Activated CD4-positive, alpha-beta T cell treated with anti-CD3 and anti-CD28 coated beads, Interleukin-2, amount 50 U/mL, for 1 hour (primary cell): ENCODE results near the gene ALOX15.
"Not testable (repeated sequence)": the region's sequence is repeated elsewhere in the genome, so short reads cannot be mapped to it uniquely, and the experiment has no call there.

Experiments
- DNase-seq: peaks from one replicate; pipeline ENCODE4 v3.0.0-alpha.2; 2020

The ALOX15 gene

DNA sequence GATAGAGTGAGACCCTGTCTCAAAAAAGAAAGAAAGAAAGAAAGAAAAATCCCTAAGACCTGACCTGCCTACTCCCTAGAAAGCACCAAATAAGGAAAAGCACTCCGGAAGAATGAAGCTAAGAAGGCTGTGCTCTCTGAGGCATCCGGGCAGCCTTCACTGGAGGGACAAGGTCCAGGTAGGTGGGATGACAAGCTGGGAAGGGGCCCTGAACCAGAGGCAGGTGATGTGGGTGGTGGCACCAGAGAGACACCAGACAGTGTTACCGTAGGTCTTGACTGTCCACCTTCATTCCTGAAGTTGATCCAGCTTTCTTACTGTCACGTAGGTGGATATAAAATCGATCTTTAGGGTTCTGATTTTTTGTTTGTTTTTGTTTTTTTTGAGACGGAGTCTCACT lies 30.8 kb downstream of the ALOX15 start:
- no peak for DNase-seq

DNA sequence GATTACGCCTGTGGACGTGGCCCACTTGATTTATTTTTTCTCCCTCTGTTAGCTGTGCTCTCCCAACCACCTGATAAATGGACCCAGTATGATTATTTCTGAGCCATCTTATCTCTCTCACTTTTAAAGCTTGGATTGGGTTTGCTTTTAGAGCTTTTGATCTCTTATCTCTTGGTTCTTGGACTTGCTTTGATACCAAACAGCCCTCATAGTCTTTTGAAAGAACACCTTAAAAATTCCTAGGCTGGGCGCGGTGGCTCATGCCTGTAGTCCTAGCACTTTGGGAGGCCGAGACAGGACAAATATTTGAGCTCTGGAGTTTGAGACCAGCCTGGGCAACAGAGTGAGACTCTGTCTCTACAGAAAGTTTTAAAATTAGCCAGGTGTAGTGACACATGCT lies 31.3 kb downstream of the ALOX15 start:
- DNase-seq: no peak

DNA sequence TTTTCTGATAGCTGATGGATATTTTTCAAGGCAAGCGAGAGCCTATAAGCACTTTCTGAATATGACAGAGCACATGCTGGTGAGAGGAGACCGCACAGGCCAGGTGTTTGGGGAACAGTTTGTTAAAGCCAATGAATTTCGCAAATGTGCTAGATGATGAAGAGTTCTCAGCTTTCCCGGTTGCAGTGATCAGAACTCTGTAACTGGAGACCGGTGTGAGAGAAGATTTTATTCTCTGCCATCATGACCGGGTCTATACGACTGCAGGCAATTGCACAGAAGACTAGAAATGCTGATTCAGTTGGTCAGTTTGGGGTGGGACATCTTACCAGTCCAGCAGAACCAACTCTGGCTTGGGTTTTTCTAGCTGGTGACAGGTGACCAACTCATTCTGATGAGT lies 31.7 kb downstream of the ALOX15 start:
- no peak for DNase-seq

DNA sequence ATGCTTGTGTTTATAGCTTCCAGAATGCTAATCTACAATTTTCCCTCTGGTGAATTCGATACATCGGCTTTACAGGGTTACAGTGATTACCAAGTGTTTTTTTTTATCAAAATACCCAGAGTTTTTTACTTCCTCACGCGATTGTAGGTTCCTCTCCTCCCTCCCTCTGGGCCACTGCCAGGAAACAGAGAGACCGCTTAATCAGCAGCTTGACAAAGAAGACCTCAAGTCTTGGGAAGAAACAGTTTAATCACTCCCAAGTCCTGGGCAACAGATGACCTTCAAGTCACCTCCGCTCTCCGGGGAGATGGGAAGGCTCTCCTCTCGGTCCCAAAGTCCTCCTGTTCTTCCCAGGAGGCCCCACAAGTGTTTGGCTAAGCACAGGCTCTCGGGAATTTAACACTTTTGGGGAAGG lies 33.7 kb downstream of the ALOX15 start:
- DNase-seq: no peak

DNA sequence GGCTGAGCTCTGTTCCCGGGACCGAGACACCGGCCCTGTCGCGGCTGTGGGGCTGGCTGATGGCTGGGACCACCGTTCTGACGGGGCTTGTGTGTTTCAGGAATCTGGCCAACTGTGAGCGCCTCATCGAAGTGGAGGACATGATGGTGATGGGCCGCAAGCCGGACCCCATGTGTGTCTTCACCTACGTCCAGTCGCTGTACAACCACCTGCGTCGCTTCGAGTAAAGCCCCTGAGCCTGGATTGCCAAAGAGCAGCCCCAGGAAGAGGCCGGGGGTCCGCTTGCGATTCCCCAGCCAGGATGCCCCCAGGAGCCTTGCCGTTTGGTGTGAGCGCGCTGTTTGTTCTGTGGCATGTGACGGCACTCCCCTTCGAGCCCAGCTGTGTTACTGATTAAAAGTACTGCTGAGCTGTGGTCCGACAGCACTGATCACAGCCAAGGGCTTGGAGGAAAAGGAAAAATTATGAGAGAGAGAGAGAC lies 34.2 kb downstream of the ALOX15 start:
- no peak for DNase-seq

DNA sequence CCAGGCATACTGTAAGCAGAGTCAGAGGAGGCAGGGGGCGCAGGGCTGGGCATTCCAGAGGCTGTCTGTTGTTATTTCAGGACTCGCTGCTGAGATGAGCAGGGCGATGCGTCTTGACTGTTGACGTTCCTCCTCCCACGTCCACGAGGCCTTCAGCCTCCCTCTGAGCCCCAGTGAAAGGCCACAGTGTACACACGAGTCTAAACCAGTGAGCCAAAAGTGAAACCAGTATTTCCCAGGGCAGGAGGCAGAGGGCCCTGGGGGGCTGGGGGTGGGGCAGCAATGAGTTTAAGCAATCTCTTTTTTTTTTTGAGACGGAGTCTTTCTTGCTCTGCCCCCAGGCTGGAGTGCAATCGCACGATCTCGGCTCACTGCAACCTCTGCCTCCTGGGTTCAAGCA lies 35.7 kb downstream of the ALOX15 start:
- DNase-seq: no peak

DNA sequence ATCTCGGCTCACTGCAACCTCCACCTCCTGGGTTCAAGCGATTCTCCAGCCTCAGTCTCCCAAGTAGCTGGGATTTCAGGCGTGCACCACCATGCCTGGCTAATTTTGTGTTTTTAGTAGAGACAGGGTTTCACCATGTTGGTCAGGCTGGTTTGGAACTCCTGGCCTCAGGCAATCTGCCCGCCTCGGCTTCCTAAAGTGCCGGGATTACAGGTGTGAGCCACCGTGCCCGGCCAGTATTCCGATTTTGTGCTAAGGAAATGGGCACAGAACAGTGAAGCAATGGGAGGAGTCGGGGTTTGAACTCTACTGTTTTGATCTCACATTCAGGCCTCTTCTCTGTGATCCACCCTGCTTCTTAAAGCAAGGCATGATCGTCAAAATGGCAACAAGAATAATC lies 36.7 kb downstream of the ALOX15 start:
- DNase-seq: not testable (repeated sequence)

DNA sequence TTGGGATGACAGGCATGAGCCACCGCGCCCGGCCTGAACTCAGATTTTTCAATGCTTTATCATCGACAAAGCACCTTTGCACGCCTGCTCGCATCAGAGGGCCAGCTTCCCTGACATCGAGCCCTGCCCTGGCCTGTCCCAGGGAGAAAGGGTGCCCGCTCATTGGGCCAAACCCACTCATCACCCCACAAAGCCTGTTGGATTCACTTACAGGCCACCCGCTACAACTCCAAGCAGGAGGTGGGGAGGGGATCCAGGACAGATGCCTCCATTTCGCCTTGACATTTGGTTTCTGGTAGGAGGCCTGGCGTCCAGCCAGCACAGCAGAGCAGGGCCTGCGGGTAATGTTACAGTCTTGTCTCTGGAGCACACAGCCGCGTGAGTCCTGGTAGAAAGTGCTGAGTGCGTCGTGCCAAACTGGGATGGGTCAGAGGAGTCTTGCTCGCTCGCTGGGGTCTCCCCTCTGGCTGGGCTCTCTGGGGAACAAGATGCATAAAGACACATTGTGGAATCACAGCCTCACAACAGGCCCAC lies 37.3 kb downstream of the ALOX15 start:
- DNase-seq: no peak

DNA sequence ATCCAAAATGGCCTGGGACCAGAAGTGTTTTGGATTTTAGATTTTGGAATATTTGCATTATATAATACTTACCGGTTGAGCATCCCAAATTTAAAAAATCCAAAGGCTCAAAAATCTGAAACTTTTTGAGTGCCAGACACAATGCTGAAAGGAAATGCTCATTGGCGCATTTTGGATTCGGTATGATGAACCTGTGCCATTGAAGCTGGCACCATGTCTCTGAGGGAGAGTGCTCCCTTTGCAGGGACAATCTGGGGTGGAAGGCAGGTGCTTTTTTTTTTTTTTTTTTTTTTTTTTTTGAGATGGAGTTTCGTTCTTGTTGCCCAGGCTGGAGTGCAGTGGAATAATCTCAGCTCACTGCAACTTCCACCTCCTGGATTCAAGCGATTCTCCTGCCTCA lies 39.4 kb downstream of the ALOX15 start:
- no peak for DNase-seq

DNA sequence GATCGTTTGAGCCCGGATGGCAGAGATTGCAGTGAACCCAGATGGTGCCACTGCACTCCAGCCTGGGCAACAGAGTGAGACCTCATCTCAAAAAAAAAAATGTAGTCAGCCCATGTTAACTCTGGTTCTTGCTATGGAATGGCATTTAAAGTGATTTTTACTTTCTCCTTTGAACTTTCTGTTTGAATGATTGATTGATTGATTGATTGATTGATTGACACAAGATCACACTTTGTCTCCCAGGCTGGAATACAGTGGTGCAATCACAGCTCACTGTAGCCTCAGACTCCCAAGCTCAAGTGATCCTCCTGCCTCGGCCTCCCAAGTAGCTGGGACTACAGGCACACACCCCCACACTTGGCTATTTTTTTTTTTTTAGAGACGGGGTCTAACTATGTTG lies 40.2 kb downstream of the ALOX15 start:
- no peak for DNase-seq

DNA sequence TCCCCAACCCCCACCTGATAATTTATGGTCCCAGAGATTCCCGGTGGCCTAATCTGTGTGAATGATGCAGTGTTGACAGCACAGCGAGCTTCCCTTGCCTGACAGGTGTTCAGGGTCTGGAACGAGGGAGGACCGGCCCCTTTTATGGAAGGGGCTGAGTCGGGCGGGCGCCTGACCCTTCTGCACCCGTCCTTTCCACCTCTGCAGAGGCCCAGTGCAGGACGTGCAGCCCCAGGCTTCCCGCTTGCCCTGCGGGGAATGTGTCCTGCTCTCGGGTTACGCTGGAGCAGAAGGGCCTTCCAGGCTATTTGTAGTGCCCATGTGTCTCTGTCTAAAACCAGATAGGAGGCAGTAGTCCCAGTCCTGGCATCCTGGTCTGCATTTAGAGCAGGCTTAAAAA lies 40.9 kb downstream of the ALOX15 start:
- DNase-seq: no peak

DNA sequence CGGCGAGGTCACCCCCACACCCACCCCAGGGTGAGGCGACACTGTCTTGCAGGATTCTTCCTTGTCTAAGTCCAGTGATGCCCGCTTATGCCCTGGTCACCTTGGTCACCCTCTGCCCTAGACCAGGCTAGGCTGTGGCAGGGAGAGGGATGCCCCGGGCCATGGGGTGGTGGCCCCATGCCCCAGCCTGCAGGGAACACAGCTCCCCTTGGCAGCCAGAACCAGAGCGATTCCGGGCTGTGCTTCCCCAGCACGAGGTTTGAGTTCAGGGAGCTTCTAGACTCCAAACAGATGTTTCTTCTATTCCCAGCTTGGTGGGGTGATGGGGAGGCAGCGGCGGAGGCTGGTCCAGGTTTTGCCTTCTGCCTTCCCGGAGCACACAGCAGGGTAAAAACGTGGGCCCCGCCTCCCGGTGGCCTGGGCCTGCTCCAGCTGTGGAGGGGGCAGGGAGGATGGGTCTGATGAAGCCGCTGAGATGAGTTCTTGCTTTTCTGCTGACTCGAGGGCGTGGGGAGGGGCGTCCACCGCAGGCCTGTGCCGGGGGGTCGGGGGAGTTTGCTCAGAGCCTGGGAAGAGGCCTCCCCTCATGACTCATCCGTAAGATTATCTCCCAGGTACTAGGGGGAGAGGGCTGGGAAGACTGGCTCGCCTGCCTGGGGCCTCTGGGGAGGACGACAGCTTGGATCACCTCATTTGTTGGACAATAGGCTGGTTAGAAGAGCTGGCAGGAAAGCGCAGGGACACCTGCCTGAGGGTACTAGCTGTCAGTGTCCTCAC lies 41.8 kb downstream of the ALOX15 start:
- no peak for DNase-seq

DNA sequence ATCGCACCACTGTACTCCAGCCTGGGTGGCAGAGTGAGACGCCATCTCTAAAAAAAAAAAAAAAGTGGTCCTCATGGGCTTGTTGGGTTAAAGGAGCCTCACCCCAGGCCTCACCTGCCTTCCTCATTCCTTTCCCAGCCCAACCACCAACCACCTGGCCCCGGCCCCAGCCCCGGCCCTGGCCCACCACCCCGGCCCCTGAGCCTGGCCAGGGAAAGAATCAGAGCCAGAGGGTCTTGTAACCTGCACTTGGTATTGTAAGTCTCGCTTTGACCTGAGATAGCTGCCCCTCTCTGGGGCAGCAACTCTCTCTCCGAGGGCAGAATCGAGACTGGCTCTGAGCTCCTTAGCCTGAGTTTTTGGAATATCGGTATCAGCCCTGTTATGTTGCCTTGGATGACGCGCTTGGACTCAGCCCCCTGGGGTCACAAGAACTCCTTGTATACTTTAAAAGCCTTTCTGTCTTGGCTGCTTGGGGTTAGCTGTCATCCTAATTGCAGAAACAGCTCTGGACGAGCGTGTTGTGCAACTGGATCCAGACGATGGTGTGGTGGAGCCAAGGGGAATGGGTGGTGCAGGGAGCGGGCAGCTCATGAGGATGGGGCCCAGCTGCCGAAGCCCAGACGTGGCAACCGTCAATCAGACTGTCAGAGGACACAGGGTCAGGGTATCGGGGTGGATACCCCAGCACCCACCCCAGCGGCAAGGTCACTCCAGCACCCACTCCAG lies 42.5 kb downstream of the ALOX15 start:
- DNase-seq: no peak

DNA sequence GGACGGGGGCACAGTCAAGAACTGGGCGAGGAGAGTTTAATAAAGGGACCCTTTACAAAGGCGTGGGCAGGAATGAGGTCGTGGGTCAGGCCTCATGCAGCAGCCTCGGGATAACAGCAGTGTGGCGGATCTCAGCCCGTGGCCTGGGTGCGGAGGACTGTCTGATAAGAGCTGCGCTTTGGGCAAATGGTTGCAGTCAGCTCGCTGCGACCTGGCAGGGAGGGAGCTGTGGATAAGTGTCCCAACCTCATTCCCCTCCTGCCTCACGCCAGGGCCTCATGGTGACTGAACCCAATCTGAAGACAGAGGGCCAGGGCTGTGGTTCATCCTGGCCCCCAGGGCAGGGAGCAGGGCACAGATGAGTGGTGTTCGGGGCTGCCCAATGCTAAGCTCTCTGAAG lies 43.5 kb downstream of the ALOX15 start:
- no peak for DNase-seq

DNA sequence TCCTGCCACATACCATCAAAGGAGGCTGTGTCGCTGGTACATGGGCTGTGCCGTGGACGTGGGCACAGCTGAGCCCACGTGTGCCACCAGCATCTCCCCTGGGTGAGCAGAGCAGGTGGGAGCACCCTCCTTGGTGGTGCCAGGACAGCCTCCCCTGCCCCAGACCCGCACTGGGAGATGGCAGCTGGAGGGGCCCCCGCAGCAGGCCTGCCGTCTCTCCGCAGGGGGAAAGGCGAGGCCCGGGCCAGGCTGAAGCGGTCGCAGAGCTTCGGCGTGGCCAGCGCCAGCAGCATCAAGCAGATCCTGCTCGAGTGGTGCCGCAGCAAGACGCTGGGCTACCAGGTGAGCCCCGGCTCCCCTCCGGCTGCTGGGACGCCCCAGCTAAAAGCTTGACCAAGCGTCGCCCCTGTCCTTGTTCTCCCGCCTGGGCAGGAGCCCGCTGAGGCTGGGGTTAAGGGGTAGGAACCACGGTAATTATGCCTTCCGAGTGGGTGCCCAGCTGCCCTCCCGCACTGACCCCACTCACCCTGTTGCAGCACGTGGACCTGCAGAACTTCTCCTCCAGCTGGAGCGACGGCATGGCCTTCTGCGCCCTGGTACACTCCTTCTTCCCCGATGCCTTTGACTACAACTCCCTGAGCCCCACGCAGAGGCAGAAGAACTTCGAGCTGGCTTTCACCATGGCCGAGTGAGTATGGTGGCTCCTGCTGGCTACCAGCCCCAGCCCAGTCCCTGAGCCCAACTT lies 44.7 kb downstream of the ALOX15 start:
- no peak for DNase-seq

DNA sequence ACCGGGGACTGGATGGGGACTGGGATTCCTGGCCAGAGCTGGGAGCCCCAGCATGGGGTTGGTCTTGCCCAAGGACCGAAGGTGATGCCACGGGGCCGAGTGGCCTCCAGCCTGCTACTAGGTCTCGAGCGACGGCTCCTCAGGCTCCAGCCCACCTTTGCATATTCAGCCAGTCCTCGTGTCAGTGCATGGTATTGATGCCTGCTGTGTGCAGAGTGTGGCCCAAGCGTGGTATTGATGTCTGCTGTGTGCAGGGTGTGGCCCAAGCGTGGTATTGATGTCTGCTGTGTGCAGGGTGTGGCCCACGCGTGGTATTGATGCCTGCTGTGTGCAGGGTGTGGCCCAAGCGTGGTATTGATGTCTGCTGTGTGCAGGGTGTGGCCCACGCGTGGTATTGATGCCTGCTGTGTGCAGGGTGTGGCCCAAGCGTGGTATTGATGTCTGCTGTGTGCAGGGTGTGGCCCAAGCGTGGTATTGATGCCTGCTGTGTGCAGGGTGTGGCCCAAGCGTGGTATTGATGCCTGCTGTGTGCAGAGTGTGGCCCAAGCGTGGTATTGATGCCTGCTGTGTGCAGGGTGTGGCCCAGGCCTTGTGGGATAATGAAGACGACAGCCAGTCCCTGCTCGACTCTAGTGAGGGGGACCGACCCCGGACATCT lies 45.7 kb downstream of the ALOX15 start:
- not testable (repeated sequence) for DNase-seq

DNA sequence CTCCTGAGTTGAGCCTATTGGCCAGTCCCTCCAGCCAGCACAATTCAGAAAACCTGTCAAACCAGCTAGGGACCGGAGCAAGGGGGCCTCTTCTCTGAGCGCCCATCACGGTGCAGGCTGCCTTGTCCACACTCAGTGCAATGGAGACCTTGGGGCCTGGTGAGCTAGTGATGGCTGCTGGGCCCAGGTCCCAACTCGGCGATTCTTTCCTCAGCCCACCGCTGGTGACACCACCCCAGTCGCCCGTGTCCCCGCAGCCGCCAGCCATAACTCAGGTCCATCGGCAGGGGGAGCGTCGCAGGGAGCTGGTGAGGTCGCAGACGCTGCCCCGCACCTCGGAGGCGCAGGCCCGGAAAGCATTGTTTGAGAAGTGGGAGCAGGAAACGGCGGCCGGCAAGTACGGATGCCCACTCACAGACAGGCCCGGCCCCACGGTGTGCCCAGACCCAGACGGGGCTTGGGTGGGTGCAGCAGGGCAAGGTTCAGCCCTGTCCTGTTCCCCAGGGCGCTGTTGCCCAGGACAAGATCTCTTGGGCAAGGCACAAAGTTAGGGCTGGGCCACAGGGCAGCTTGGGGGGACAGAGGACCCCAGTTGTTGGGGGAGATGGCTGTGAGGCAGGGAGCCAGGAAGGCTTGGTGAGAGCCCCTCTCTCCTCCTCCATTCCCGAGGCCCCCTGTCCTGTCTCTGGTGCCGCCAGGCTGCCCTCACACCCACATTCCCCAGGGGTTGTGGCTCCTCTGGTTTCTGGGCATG lies 46.4 kb downstream of the ALOX15 start:
- peak; percentile 26 for DNase-seq

DNA sequence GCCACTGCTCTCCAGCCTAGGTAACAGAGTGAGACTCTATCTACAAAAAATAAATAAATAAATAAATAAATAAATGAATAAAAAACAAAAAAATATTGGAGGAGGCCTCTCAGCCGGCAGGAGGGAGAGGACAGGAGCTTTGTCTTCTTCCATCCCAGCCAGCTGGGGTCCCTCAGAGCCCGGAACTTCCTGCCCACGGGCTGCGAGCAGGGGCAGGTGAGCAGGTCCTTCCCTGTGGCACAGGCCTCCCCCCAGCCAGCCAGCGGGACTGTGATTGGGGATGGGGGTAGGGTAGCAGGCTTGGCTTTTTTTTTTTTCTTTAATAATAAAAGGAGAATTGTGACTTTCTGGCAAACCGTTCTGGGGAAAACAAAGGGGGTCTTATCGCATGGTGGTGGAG lies 47.1 kb downstream of the ALOX15 start:
- no peak for DNase-seq

DNA sequence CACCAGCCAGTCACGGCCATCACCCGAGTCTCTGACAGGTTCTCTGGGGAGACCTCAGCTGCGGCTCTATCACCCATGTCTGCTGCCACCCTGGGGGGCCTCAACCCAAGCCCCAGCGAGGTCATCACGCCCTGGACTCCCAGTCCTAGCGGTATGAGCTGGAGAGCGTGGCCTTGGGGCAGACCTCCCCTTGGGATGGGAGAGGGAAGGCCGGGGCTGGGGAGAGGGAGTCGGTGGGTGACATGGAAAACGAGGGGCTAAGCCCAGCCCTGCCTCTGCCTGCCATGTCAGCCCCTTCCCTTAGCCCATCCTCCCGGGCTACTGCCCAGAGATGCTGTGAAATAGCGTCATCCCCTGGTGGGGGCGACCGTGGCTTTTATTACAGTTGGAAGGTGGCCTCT lies 48.5 kb downstream of the ALOX15 start:
- DNase-seq: no peak

DNA sequence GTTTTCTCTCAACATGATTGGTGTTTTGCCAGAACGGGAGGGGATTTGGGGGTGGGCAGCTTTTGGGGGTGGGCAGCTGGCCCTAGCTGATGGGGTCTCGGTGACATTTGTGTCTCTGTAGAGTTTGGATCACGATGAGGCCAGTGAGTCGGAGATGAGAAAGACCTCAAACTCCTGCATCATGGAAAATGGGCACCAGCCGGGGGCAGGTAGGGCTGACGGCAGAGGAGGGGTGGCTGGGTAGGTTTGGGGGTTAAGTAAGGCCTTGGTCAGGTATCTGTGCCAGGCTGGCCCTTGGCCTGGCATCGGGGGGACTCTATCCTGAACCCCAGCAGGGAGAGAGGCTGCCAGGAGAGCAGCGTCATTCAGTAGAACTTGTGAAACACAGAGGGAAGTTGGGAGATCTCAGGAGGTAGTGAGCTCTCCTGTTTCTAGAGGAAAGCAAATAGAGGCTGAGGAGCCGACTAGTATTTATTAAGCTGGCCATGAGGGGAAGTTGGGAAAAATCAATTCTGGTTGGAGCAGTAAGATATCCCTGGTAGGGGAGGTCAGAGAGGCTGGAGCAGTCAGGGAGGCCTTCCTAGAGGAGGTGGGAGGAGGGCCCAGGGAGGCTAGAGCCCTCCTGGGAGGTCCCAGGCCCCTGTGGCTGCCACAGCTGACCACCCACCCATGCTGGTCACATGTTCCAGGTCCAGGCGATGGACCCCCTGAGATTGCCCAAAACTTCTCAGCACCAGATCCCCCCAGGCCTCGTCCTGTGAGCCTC lies 49.1 kb downstream of the ALOX15 start:
- no peak for DNase-seq

DNA sequence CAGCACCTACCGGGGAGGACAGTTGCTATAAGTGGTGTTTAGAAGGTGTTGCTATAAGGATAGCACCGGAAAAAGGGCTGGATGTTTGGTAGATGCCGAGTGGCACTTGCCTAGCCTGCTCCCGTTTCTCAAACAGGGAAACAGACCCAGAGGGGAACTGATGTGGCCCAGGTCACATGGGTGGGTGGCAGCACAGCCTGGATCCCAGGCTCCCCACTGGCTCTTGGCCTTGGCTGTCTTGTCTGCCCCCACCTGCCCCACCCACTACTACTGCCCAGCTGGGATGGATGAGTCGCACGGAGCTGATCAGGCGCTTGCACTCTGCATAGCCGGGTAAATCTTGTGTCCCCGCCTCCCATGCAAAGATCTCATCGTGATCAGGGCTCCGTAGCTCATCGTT lies 49.9 kb downstream of the ALOX15 start:
- DNase-seq: no peak
